HG03045 (cell line): ENCODE measurements around the gene NUP62CL.

Experiments used
- ATAC-seq: cut with Tn5 transposase; IDR thresholded peaks from one replicate; pipeline ENCODE4 v1.9.1; 2021; ENCODE audit warnings: mild to moderate bottlenecking, moderate library complexity; ENCODE audit not compliant: unreplicated experiment

The NUP62CL gene

GRCh38 chrX:107154787-107155620 lies 51.2 kb downstream of the NUP62CL start:
- no peak for ATAC-seq

GRCh38 chrX:107153005-107153404 lies 53.2 kb downstream of the NUP62CL start:
- ATAC-seq = no peak

- ATAC-seq = no peak
Observed at GRCh38 chrX:107146670-107147069, 59.6 kb downstream of the NUP62CL start.

GRCh38 chrX:107135965-107136307 lies 70.3 kb downstream of the NUP62CL start:
- ATAC-seq = no peak

GRCh38 chrX:107135049-107135964 lies 70.9 kb downstream of the NUP62CL start:
- ATAC-seq = no peak

- no peak for ATAC-seq
Observed at GRCh38 chrX:107123750-107124149, 82.5 kb downstream of the NUP62CL start.

GRCh38 chrX:107119283-107119682 lies 87.0 kb downstream of the NUP62CL start:
- ATAC-seq = no peak

GRCh38 chrX:107118322-107119147 lies 87.7 kb downstream of the NUP62CL start, which contains the start of gene RBM41:
RBM41 (minus strand) TSS chrX:107118822; CDS start chrX:107118773, 49 bp downstream.
- peak; percentile 99 for ATAC-seq

- no peak for ATAC-seq
Observed at GRCh38 chrX:107117993-107118321, 88.3 kb downstream of the NUP62CL start.

- no peak for ATAC-seq
Observed at GRCh38 chrX:107107459-107107858, 98.8 kb downstream of the NUP62CL start.

- ATAC-seq = no peak
Observed at GRCh38 chrX:107102980-107103379, 103.3 kb downstream of the NUP62CL start.

GRCh38 chrX:107076158-107076557 lies 130.1 kb downstream of the NUP62CL start:
- no peak for ATAC-seq
